ENCODE data around the gene CDKN2B-AS1. TPM values are rescaled to one million over a fixed set of nuclear protein-coding genes. Genes with fewer than 3 reads are reported as not detected.

The CDKN2B-AS1 gene
- total and polyA plus RNA-seq, 2 donors (not counting 1 experiment from before 2014, with no cell fraction given), result 1.3 to 2.5 TPM

- intact Hi-C loops (cut with micrococcal nuclease), result loop anchor here (2.0 to 10.0 kb wide), 2 partner anchors 141 to 187 kb away; no protein-coding TSS in a partner anchor
- Mint-ChIP-seq H3K4me1 (peaks cover 28% of the 10 kb centered on the region), H3K4me3 (no peak overlapping the region), H3K27me3 (no peaks in the 10 kb centered on the region), H3K27ac (no peak overlapping the region), H3K9me3 (ENCODE audit: insufficient read depth) (no peaks in the 10 kb centered on the region)
- H3K4me1 ChIP-seq (ENCODE audit: control insufficient read depth in 2 of 2, insufficient read depth in 2 of 2, low read length in 2 of 2), result peaks cover 17 to 23% of the 10 kb centered on the region in 2 donors
- H3K79me2 ChIP-seq (ENCODE audit: control insufficient read depth, insufficient read depth, low read length), result no peaks in the 10 kb centered on the region
- POLR2A ChIA-PET, result no interaction called here
- DNase-seq (no peak), ATAC-seq (ENCODE audit: low read depth) (no peak)
- no CpG with 5 or more reads among the region's 3 CpGs for WGBS (ENCODE audit: insufficient coverage)
- CTCF ChIA-PET, result interaction anchor here (1.0 to 1.5 kb wide), 2 partner anchors 19 to 174 kb away, joined by 3 to 5 read pairs; no protein-coding TSS in a partner anchor
- H2AFZ ChIP-seq (ENCODE audit: insufficient read depth, low read depth, low read length, poor library complexity, severe bottlenecking), result no peak overlapping the region
- H3K9ac ChIP-seq (ENCODE audit: low read length), result no peak overlapping the region
- no peak overlapping the region for H3K4me3 ChIP-seq (ENCODE audit: control extremely low read depth in 1 of 5, extremely low read depth in 1 of 5, insufficient read depth in 1 of 5, low read depth in 2 of 5, low read length in 4 of 5)
- H3K4me2 ChIP-seq (replicated peaks; ENCODE audit: low read depth, low read length, poor library complexity, severe bottlenecking), result no peak overlapping the region
- no peaks in the 10 kb centered on the region for H3K9me3 ChIP-seq (ENCODE audit: control extremely low read depth in 1 of 3, control insufficient read depth in 2 of 3, insufficient read depth in 1 of 3, low read length in 2 of 3)
- no peaks in the 10 kb centered on the region for H3K36me3 ChIP-seq (replicated peaks in 1 of 2; ENCODE audit: control extremely low read depth in 1 of 2, control insufficient read depth in 1 of 2, extremely low read depth in 1 of 2, insufficient read depth in 2 of 2, low read length in 1 of 2)
- H3K27me3 ChIP-seq (replicated peaks in 1 of 4; ENCODE audit: control extremely low read depth in 1 of 4, control insufficient read depth in 3 of 4, insufficient read depth in 4 of 4, low read length in 3 of 4), result no peaks in the 10 kb centered on the region
- H4K20me1 ChIP-seq (ENCODE audit: control insufficient read depth, insufficient read depth, low read length, poor library complexity, severe bottlenecking), result no peaks in the 10 kb centered on the region
- no peak overlapping the region for H3K27ac ChIP-seq (ENCODE audit: low read length in 2 of 2)
- TF ChIP-seq CTCF (IDR thresholded peaks at IDR 0.05) (no peak), EZH2 (IDR thresholded peaks at IDR 0.05; ENCODE audit: borderline replicate concordance, insufficient read depth, low read depth, low read length, poor library complexity, severe bottlenecking) (no peak)
Observed at GRCh38 chr9:22054076-22054475, 59.5 kb downstream of the CDKN2B-AS1 start.

GRCh38 chr9:22054529-22054928, 59.9 kb downstream of the CDKN2B-AS1 start:
- Histone ChIP-seq H3K4me2 (replicated peaks; ENCODE audit: low read depth, low read length, poor library complexity, severe bottlenecking) (no peak overlapping the region), H3K9me3 (ENCODE audit: control extremely low read depth in 1 of 3, control insufficient read depth in 2 of 3, insufficient read depth in 1 of 3, low read length in 2 of 3) (no peaks in the 10 kb centered on the region), H3K9ac (ENCODE audit: low read length) (no peak overlapping the region), H3K27me3 (replicated peaks in 1 of 4; ENCODE audit: control extremely low read depth in 1 of 4, control insufficient read depth in 3 of 4, insufficient read depth in 4 of 4, low read length in 3 of 4) (no peaks in the 10 kb centered on the region), H3K4me1 (ENCODE audit: control insufficient read depth in 2 of 2, insufficient read depth in 2 of 2, low read length in 2 of 2) (peaks cover 17 to 19% of the 10 kb centered on the region in 2 donors), H3K4me3 (ENCODE audit: control extremely low read depth in 1 of 5, extremely low read depth in 1 of 5, insufficient read depth in 1 of 5, low read depth in 2 of 5, low read length in 4 of 5) (no peak overlapping the region), H2AFZ (ENCODE audit: insufficient read depth, low read depth, low read length, poor library complexity, severe bottlenecking) (no peak overlapping the region), H3K79me2 (ENCODE audit: control insufficient read depth, insufficient read depth, low read length) (no peaks in the 10 kb centered on the region), H3K36me3 (replicated peaks in 1 of 2; ENCODE audit: control extremely low read depth in 1 of 2, control insufficient read depth in 1 of 2, extremely low read depth in 1 of 2, insufficient read depth in 2 of 2, low read length in 1 of 2) (no peaks in the 10 kb centered on the region), H3K27ac (ENCODE audit: low read length in 2 of 2) (no peak overlapping the region), H4K20me1 (ENCODE audit: control insufficient read depth, insufficient read depth, low read length, poor library complexity, severe bottlenecking) (no peaks in the 10 kb centered on the region)
- CTCF ChIA-PET, result interaction anchor here (1.0 to 1.5 kb wide), 2 partner anchors 19 to 174 kb away, joined by 3 to 5 read pairs; no protein-coding TSS in a partner anchor
- no CpG with 5 or more reads among the region's 2 CpGs for WGBS (ENCODE audit: insufficient coverage)
- H3K27ac Mint-ChIP-seq, result no peak overlapping the region
- TF ChIP-seq CTCF (IDR thresholded peaks at IDR 0.05), result no peak
- DNase-seq (no peak), ATAC-seq (ENCODE audit: low read depth) (no peak)
- no peaks in the 10 kb centered on the region for H3K27me3 Mint-ChIP-seq
- H3K4me3 Mint-ChIP-seq, result no peak overlapping the region
- no peaks in the 10 kb centered on the region for H3K9me3 Mint-ChIP-seq (ENCODE audit: insufficient read depth)
- H3K4me1 Mint-ChIP-seq, result peaks cover 28% of the 10 kb centered on the region
- intact Hi-C loops (cut with micrococcal nuclease), result loop anchor here (2.0 to 10.0 kb wide), 2 partner anchors 140 to 186 kb away; no protein-coding TSS in a partner anchor
- POLR2A ChIA-PET, result no interaction called here
